Measurements from ENCODE around the gene NSG2.
"Not testable (repeated sequence)": the region's sequence is repeated elsewhere in the genome, so short reads cannot be mapped to it uniquely, and the experiment has no call there.

Gene NSG2

DNA sequence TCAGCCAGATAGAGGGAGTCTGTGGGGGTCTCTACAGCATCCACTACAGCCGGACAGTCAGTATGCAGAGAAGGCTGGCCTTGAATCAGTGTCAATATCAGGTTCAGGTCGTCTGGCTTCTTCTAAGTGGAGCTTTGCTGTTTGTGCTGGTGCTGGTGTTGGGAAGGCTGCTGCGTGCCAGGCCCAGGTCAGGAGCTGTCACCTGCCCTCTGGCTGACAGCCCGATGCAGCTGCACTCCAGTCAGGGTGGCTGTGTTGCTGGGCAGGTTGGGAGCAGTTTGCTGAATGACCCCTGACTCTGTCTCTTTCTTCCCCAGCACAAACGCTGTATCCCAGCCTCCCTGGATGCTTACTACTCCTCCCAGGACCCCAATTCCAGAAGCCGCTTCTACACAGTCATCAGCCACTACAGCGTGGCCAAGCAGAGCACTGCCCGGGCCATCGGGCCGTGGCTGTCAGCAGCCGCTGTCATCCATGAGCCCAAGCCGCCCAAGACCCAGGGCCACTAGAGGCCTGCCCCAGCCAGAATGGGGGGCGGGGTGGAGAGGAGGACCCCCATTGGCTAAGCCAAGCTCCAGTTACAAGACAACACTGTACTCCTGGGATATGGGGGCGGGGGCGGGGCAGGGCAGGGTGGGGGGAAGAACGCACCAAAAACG, 61.6 kb downstream of the NSG2 start:
- no peak for DNase-seq

DNA sequence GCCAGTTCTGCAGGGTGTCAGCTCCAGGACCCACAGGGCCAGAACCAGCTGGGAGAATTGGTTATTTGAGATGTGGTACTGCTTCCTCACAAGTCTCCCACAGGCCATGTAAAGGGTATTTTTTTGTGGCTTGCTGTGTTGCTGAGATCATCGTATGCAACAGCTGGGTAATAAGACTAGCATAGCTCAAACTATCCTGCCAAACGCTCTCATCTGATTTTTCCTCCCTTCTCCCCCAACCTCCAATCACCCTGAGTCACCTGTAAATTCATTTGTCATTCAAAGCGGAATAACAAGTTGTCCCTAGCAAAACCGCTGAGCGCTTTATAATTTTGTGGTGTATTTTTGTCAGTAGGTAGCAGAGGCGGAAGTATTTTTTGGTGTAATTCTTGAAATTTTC, 63.2 kb downstream of the NSG2 start:
- DNase-seq, result no peak

DNA sequence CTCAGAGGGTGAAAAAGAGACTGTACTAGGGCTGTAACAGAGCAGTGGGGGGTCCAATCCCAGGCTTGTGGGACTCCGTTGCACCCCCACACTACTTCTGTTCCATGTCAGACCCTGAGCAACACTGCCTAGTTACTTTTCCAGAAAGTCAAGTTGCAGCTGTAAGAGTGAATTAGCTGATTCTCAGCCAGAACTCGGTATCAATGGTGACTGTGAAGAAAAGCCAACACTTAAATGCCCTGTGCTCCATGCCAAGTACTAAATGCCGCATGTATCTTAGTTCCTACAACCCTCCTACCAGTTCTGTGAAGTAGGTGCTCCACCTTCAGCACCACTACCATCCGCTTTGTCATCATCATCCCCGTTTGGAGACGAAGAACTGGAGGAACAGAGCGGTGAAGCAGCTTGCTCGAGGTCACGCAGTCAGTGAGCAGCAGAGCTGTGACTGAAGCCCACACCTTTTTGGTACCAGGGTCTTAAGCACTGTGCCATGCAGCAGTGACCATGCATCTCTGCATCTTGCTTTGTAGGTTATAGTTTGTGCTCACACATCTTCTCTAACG, 64.3 kb downstream of the NSG2 start:
- no peak for DNase-seq

DNA sequence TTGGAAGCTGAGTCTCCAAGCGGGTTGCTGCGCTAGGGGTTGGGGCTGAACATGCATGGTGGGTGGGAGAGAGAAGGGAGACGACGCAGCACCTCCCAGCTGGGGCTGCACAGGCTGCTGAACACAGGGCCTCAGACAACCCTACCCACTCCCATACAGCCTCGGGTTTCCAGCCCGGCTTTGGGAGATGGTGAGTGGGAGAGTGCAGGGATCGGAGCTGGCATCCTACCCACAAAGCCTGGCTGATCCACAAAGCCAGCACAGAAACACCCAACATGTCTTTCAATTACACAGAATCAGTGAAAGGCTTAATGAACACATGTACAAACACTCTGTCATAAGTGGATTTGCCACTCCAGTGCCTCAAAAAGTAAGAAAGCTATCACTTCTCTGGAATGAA, 64.8 kb downstream of the NSG2 start:
- no peak for DNase-seq

DNA sequence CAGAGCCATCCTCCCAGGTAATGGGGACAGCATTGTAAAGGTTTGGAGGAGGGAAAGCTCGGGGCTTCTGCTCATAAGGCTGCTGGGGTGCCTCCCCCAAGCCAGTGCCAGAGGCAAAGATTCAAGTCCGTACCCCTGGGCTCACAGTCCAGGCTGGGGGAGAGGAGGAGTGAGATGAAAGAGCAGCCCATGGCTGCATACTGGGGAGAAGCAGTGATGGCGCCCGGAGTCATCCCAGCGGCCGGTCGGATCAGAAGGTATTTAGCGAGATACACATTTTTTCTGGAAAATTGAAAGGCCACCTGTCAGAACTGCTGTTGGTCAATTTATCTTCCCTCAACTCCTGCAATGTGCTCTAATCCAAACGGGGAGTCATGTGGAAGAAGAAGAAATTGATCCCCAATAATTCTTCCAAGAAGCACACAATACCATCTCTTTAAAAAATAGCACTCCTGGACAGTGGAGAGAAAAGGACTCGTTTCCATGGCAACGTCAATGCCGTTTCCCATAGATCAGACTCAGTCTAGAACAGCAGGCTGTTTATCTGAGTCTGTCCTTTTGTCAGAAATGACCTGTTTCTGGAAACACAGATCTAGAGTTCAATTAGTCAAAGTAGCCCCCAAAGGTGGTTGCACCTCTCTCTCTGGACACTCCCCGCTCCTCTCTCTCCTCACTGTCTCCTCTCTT, 65.9 kb downstream of the NSG2 start:
- no peak for DNase-seq

DNA sequence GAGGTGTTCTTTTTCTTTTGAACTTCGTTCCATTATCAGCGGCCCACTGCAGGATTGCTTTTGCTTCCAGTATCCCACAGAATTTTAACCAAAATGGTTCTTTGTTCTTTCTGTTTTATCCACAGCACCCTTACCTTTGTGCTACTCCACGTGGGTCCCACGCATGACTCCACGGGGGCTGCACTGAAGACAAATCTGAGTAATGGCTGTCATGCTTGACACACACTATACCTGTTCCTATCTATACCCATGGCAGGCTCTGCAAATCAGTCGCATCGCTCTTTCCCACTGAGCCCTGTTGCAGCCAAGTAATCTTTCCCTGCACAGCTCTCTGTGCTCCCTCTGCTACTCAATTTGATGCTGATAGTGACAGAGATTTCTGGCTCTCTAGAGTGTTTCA, 69.7 kb downstream of the NSG2 start:
- no peak for DNase-seq

DNA sequence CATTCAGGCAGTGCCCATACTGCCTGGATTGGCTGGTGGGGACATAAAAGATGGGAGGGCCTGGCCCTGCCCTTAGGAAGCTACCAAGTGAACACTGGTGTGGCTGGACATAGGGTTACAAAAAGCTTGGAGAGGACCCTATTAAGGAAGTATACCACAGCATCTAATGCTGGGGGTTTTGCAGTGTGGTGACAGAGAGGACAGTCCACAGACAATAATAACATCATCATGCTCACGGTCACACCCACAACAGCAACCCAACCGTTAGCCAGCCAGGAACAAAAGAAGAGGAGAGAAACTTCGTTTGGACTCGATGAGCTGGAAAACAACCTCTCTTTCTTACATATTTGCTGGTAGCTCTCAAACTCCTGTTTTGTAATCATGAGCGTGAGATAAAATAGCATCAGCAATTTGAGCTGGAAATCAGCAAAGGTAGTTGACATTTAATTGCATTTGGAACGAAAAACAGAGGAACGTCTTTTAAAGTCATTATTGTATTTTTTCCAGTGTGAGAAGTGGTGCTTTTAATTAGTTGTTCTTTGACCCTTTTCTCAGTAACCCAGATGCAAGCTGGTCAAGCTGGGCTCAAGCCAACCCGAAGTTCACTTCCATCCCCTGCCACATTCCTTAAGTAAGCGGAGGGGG, 73.4 kb downstream of the NSG2 start:
- DNase-seq, result no peak

DNA sequence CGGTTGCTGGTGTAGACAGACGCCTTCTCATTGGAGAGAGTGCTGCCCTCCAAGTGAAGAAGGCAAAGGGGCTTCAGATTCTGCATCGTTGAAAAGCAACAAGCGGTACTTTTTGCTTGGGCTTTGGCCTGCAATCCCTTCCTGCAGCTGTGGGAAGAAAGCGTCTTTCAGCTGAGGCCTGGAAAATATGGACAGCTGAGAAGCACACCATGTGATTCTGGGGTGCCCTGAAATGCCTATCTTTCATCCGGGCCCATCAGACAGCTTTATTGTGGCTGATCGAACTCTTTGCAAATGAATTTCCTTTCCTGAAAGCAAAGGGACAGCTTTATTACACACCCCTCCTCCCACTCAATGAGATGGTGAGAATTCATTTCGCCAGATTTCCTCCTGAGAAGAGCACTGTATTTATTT, 74.0 kb downstream of the NSG2 start:
- no peak for DNase-seq

DNA sequence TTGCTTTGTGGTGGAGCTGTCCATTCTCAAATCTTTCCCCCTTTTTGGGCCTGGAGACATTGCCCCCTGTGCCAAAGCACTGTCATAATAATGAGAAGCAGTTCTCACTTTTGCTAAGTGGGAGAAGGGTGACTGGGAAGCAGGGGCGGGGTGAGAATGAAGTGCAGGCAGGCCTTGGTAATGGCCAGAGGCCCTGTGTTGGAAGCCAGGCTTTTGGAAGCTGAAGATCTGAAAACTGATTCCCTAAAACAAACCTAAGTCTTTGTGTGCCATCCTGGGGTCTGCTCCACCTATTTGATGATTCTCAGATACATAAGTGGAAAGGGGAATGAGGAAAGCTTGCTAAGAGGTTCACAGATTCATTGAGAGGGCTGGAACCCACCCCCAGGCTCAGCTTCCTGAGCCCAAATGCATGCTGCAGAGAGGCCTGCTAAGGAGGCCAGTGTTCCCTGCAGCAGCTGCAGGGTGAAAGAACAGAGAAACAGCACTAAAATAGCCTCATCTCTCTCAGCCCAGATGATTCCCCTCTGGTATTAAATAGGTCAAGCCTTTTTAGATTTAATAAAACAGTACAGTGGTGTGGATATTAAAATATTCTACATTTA, 75.0 kb downstream of the NSG2 start:
- DNase-seq, result no peak

DNA sequence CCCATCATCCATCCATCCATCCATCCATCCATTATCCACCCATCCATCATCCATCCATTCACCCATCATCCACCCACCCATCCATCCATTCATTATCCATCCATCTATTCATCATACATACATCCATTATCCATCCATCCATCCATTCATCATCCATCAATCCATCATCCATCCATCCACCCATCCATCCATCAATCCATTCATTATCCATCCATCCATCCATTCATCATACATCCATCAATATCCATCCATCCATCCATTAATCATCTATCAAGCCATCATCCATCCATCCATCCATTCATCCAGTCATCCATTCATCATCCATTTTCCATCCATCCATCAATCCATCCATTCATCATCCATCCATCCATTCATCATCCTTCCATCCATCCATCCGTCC, 89.0 kb downstream of the NSG2 start:
- DNase-seq, result no peak

DNA sequence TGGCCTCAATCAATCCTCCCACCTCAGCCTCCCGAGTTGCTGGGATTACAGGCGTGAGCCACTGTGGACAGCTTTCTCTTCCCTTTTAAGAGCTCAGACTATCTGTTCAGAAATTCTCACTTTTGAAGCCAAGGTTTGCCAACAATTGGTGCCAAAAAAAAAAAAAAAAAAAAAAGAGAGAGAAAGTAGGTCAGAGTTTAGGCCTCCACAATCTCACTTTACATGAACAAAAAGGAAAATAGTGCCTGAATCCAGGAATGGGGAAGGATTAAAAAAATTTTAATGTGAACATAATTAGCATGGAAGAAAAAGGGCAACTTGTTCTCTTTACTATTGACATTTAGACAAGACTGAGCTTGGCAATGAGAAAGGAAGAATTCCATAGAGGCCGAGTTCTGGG, 94.1 kb downstream of the NSG2 start:
- DNase-seq, result no peak

DNA sequence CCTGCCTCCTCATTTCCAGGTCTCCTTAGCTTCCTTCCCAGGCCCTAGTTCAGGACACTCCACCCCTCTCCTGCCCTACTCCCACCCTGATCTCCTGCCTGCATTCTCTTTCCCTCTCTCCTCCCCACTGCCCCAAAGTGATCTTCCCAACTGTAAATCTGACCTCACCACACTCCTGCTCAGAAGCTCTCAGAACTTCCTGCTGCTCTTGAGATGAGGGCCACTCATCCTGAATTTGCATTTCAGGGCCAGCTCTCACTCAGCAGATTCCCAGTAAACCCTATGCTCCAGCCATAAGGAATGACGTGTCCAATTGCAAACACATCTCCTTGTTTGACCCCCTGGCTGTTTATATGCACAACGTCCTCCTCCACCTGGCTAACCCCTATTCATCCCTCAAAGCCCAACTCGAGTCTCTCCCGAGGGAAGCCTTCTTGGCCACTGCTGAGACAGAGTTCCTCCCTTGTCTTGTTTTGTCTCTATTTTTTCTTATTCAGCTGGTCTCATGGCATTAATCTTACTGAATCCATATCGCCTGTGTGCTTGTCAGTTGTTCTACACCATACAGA, 95.0 kb downstream of the NSG2 start:
- no peak for DNase-seq

DNA sequence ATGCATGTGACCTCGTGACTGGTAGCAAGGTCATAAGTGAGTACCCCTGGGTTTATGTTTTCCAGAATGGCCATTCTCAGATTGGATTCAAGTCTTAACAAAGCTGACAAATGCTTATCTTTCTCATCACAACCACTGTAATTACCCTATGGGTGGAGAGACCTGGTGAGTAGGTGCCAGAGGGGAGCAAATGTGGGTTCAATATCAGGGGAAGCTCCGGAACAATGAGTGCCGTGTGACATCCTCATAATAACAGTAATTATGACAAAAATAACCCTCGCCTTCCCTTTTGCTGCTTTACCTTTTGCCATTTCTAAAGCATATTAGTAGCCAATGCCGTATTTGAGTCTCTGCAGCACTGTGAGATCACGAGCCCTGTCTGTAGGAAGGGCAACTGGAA, 95.9 kb downstream of the NSG2 start:
- DNase-seq, result no peak

DNA sequence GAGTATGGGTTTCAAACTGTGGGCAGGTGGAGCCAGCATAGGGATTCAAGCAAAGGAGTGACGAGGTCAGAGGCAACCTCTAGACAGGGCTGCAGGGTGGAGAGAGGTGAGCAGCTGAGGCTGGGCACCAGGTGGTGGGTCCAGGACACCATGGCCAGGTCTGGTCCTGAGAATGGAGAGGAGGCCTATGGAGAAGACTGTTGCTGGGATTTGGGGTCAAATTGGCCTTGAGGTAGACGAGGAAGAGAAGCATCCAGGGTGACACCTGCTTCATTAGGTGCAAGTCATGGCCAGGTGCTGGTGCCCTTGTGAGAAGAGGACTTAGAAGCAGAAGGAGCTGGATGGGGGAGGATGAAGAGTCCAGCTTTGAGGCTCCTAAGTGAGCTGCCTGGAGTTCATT, 99.6 kb downstream of the NSG2 start:
- DNase-seq, result no peak

DNA sequence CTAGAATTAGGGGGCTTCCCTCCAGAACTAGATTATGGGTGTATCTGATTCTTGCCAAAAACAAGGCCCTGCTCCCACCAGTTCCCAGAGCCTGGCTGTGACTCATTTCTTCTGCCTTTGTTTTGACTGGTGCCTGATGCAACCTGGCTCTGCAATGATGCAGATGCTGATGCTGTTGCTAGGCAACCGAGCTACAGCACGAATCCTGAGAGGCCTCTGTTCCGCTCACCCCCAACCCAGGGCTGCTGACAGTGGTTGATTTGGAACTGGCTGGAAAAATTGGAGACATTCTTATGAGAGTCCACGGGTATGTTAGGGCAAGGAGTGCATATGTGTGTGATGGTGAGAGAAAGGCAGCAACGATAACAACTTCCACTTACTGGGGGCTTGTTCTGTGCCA, 100.3 kb downstream of the NSG2 start:
- DNase-seq, result no peak

DNA sequence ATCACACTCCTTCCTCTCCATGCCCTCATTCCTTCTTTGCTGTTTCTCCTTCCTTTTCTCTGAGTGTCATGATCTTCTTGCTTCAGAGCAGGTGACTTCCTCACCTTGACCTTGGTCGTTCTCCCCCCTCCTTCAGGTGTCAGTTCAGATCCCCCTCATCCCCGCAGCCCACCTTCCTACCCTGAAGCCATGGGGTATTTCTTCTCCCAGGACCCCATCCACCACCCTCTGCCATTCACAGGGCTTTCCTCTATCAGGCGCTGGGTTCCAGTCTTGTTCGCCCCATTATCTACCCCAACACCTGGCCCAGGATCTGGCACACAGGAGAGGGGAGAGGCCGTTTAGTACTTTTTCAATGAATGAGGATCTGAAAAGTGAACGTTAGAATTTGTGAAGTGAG, 101.0 kb downstream of the NSG2 start:
- DNase-seq, result no peak

DNA sequence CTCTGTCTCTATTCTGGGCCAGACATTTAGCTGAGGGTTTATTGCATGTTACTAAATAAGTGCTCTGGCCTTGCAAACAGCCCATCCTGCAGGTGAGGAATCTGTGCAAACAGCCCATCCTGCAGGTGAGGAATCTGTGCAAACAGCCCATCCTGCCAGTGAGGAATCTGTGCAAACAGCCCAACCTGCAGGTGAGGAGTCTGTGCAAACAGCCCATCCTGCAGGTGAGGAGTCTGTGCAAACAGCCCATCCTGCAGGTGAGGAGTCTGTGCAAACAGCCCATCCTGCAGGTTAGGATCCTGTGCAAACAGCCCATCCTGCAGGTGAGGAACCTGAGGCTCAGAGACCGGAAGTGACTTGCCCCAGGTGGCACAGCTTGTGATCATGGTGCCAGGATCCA, 101.5 kb downstream of the NSG2 start:
- DNase-seq, result not testable (repeated sequence)

DNA sequence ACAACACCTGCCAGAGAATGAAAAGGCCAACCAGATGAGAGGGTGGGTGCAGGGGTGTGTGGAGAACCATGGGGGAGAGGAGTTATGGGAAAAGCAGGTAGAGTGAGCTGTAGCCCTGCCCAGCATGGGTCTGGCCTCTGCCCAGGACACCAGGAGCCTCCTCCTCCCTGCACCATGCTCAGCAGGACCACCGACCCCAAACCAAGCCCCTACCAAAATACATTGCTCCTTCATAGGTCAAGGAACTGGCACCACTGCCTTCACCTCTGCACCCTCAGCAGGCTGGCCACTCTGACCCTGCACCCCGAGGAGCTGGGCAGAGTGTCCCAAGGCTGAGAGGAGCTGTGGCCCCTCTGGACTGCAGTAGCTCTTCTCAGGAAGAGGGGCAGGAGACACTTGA, 102.0 kb downstream of the NSG2 start:
- DNase-seq, result no peak

DNA sequence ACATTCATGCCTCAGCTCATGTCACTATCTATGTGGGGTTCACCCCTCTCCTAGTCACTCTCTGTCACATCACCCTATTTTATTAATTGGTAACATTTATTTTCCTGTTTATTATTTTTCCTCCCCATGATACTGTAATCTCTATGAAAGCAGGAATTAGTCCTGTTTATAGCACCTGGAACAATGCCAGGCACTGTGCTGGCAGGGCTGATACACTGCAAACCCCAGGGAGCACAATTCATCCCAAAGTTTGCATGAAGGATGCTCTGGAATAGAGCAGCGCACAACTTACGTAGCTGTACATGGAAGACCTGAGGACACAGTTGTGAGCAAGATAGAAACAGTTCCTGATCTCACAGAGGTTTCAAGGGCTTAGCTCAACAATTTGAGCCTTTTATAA, 103.2 kb downstream of the NSG2 start:
- no peak for DNase-seq

DNA sequence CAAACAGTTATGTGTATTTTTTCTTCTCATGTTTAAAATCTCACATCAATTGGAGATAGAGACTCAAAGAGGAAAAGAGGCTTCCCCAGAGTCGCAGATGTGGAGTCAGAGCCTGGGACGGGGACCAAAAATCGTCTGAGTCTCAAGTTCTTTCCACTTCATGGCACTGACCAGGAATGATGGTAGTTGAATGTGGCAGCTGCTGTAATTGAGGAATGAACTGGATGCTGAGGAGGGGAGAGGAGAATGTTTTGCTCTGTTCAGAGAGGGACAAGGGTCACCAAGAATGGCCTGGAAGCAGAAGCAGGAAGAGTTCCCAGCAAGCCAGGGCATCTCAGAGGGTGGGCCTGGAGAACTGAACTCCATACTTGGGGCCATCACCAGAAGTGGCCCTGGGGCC, 103.9 kb downstream of the NSG2 start:
- no peak for DNase-seq

DNA sequence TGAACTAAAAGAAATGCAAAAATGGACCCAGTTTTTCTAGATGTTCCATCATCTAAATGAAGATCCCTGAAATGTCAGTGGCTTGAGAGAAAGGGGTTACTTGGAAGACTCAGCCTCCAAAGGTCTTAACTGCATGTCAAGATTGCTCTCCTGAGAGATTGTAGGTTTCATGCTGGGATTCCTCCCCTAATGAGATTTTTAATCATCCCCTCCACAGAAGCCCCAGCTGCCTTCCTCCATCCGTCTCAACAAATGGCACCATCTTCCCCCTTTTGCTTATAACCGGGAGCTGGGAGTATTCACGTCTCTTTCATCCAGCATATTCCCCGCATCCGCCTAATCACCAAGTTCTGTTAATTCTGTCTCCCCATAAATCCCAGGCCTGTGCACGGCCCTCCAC, 104.5 kb downstream of the NSG2 start:
- no peak for DNase-seq

DNA sequence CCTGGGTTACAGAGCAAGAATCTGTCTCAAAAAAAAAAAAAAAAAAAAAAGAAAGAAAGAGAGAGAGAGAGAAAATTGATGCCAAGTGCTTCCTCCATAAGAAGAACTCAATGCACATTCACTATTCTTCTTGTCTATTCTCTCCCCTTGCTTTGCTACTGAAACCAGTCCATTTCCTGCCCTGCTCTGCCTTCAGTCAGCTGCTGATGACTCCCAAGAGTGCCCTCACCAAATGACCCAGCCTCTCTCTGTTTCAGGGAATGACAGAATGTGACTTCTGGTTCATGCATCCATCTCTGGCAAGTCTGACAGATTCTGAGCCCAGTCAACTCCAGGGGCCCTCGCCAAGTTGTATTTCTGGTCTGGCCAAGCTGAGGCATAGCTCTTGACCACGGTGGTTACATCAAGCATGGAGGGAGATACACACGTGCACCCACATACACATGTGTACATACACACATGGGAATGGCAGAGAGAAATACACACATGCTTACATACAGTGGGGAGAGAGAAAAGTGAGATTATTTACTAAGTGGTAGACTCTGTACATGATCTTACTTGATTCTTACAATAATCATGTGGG, 106.2 kb downstream of the NSG2 start:
- no peak for DNase-seq

DNA sequence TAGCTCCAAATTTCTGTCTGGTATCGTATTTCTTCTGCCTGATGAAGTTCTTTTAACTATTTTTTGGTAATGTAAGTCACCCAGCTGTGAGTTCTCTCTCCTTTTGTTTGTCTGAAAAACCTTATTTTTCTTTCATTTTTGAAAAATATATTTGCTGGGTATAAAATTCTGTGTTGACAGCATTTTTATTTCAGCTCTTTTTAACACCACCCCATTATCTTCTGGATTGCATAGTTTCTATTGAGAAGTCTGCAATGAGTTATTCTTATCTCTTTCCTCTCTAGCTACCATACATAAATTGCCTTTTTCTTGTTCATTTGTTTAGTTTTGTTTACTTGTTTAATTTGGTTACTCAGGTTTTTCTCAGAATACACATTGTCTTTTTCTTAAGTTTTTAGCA, 109.1 kb downstream of the NSG2 start:
- no peak for DNase-seq
